Hematopoietic multipotent progenitor cell treated with erythropoietin and hydrocortisone succinate and interleukin-3 and kit ligand, for 6 days (in vitro differentiated cells): Measurements from ENCODE around the gene KIF16B.

Experiments
- DNase-seq: peaks from one replicate; pipeline ENCODE4 v3.0.0-alpha.2; 2015

Gene KIF16B

DNA sequence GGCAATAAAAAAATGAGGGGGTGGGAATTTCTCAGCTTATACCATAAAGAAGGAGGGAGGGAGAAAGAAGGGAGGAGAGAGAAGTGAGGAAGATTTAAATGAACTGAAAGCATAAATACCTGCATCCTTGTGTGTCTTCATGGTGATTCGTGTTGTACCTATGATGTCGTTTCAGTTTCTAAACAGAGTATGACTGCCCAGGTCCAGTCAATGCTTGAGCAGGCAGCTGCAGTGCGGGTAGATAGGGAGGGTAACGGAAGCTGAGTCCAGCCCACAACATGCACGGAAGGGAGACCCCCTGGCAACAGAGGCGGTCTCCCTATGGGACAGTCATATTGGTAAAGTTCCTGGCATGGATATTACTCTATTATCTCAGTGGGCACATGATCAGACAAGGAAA, 184.5 kb downstream of the KIF16B start:
- DNase-seq = no peak

DNA sequence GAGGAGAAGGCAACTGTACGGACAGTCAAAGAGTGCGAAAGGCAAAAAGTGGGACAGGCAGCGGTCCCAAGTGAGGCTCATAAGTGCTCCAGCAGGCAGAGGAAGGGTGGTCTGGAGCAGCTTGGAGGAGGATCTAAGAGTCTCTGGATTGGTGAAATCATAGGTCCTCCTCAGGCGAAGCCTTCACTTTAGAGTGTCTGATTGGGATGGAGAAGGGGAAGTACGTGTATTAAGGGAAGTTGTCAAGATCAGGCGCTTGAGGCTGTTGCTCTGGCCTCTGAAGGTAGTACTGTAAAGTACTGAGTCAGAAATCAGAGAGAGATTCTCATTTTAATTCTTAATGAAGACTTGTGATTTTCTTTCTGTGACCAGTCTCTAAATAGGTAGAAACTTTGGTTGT, 185.6 kb downstream of the KIF16B start:
- DNase-seq = peak; percentile 14

DNA sequence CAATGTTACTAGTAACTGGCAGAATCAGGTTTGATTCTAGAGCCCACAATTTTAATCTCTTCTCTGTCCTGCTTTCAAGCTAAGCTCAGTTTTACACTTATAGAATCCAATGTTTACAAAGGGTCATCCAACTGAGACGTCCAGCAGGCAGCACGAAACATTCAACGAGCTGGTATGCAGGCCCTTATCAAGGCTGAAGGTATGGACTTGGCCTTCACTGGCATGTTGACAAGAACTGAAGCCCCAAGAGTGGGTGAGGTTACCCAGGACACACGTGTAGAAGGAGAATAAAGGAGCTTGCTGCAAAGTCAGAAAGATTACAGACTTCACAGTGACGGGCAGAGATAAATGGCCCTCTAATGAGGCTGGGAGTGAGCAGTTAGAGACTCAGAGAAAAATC, 187.4 kb downstream of the KIF16B start:
- no peak for DNase-seq

DNA sequence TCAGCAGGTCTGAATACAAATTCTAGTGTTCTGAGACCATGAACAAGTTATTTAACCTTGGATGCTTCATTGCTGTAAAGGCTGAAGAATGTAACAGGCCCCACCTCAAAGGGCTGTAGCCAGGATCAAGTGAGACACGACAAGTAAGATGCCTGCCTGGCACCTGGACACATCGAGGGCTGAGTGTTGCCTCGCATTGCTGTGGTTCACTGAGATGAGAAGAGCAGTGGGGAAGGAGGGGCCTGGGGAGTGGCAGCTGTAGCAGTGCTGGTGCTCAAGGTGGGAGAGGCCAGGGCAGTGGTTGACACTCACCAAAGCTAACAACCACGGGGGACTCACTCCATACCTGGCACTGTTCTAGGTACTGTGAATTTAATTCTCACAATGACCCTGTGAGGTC, 187.8 kb downstream of the KIF16B start:
- DNase-seq = no peak

DNA sequence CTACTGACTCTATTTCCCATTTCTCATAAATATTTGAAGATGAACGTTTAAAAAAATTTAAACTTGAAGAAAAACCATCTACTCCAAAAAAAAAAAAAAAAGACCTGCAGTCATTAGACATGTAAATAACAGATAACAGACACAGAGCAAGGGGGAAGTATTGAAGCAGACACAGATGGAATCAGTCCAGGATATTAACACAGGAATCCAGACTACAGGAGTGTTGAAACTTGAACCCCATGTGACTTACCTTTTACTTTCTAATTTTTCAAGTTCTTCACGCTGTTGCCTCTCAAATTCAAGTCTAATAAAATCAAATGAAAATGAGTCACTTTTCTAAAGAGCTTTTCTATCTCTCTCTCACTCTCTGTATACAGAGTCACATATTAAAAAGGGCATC, 191.8 kb downstream of the KIF16B start:
- no peak for DNase-seq

DNA sequence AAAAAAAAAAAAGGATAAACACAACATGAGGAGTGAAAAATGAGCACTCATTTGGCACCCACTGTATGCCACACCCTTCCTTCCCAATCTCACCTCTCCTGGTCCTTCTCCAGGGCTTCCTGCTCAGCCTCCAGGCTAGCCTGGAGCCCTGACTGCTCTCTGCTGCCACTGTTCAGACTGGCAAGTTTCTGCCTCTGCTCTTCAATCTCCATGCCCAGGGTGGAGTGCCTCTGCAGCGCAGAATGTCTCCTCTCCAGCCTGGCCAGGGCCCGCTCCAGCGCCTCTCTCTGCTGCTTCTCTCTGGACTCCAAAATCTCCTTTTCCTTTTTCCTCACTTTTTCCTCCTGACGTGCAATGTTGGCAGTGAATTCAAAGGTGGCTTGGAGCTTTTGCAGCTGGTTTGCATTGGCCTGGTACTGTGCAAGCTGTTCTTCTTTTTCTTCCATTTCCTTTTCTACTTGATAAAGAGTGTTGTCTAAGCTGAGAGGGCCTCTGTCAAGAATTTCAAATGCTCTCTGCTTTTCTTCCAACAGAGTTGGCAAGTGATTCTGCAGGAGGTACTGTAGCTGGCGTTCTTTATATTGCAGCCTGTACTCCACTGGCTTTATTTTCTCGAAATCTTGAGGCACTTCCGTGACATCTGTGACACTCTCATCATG, 194.4 kb downstream of the KIF16B start:
- no peak for DNase-seq

DNA sequence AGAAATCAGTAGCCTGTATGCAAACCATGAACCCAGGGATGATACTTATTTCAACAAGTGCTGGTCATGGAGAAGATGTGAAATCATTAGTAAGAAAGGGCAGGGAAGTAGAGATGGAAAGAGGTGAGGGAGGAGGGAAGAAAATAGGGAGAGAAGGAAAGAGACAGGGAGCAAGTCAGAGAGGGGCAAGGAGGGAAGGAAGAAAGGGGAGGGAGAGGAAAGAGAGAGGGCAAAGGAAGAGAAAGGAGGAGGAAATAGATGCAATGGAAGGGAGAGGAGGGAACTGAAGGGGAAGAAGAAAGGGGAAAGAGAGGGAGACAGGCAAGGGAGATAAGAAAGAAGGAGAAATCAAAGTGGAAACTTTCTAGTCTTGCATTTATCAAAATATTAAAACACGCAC, 195.1 kb downstream of the KIF16B start:
- DNase-seq = no peak

DNA sequence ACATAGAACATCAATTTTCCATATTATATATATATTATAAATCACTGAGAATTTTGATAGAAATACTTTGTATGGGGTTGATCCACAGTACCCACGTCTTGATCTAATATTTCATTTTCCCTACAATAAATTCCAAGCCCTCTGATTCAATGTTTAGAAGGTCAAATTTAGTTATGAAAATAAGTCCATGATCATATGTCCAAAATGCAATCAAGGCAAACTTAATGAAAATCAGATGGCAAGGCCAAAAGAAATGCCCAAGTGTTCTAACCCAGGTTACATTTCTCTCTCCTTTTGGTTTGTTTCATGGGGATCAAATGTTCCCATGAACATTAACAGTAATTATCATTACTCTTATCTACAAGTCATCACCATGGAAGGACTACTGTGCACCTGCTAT, 203.8 kb downstream of the KIF16B start:
- no peak for DNase-seq

DNA sequence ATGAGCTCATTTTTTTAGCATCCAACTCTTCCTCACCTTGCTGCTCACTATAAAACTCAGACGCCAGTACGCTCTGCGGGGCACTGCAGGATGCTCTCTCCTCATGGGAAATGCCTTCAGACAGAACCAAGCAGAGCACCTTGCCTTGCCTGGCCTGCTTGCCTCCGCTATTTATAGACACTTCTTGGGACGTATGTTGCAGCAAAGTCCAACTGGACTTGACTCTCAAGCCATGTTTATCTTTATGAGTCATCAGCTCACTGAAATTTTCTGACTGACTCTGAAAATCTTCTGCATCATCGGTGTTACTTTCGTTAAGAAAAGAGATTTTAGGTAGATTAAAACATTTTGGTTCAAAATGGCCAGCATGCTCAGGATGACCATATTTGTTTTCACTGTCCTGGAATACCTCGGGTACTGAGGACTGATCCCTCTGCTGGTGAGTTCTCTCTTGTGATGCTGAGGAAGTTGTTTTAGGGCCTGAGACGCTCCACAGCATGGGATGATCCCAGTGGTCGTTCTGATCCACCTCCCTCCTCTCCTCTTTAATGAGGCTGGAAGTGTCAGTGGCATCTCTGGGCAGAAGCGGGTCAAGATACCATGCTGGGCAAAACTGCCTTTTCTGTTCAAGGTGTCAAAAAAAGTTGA, 204.5 kb downstream of the KIF16B start:
- no peak for DNase-seq

DNA sequence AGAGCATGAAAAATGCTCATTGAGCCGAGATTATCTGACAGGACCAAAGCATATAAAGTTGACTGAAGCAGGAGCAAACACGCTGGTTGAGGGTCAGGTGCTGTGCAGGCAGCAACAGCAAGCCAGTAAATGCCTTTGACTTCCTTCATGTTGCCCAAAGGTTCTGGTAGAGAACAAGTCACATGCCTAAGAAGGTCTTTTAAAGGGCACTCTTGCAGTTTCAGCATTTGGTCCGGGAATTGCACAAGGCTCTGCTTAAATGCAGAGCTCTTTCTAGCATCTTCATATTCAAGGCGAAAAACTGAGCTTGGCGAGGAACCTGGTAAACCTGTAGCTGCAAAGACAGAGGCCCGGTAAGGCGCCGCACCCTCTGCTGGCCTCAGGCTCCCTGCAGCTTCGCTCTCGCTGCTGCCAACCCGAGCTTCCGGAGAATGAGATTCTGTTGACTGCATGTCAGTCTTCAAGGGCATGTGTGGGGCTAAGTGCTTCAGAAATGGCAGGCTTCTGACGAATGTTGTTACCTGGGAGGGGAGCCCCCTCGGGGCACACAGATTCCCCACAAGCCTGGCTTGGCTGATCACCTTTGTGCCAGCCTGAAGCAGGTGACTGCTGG, 205.2 kb downstream of the KIF16B start:
- no peak for DNase-seq

DNA sequence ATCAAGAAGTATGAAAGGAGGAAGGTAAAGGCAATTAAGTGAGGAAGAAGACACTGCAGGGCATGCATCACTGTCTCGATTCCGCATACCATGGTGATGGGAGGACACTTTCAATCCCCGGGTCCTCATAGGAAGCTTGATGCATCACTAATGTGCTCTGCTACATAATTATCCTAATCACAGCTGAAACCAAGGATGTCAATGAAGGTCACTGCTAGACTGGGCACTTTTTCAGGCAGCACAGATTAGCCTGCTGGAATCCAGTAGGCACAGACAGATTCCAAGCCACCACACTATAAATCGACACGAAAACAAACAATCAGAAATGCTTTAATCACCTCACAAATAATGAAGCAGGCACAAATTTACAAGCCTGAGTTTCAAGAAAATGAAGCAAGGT, 206.7 kb downstream of the KIF16B start:
- DNase-seq = no peak

DNA sequence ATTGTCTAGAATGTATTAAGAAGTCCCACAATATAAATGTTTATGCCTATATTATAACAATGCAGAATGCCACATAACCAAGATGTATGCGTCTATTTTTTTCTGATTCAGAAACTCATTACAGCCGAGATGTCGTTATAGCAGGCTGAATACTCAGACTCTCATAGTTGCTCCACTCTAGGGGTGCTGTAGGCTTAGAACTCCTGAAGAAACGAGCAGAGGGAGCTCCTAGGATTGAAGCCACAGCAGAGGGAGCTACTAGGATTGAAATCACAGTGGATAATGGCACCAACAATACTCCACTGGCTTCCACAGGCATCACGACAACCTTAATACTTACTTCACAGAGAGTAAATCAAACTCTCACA, 208.9 kb downstream of the KIF16B start:
- no peak for DNase-seq

DNA sequence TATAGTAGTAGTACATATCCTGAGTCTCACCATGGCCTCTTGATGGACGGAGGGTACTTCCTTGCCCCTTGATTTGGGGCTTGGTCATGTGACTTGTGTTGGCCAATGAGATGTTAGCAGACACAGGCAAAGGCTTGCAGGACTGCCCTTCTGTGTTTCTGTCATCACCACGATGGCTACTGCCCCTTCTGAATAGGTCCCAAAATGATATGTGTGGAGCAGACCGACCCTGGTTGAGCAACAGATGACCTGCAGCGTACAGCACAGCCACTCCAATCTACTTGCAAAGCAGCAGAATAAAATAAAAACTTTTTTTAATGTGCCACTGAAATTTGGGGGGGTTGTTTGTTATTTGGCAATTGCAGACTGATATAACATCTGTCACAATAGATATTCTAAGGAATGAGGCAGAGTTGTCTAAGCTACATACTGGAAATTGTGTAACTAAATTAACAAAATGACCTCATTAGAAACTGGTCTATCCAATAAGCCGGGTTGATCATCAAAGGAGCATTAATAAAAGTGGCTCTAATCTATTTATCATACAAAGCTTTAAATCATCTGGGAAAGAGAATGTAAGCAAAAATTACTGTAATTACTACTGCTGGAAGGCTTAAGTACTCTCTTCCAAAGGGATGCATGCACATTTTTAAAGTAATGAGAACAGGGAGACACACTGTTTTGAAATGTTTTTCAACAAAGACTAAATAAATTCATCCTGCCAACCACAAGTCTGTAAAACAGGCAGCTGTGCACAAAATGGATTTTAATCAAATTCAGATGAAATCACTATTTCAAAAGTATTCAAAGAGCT, 209.5 kb downstream of the KIF16B start:
- DNase-seq = no peak

DNA sequence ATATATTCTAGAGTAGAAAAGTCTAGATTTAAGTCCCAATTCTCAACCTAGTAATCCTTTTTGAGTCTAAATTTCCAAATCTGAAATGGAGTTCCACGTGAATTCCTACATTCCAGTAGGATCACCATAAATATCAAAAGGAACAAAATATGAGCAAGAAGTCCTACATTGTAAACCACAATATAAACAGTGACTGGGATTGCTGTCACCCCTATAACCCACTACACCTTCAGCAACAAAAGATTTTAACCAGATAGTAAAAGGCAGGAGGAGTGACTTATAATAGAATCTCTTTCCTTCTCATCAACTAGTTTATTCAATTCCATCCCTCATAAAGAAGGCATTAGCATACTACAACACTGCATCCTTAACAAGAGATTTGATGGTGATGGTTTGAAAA, 210.6 kb downstream of the KIF16B start:
- no peak for DNase-seq

DNA sequence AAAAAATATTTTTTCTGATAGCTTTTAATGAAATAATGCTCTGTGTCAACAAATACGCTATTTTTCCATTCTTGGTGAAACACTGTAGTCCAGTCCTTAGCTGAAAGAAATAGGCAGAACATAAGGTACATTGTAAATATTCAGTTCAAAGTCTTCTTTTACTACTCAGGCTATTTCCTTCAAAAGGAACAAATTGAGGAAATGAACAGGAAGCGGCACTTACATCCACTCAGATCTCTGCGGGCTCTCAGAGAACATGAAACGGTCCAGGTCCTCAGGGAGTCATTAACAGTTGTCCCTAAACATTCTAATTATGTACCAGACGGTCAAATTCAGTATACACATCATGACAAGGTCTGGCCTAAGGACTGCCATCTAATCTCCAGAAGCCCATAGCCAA, 212.6 kb downstream of the KIF16B start:
- no peak for DNase-seq

DNA sequence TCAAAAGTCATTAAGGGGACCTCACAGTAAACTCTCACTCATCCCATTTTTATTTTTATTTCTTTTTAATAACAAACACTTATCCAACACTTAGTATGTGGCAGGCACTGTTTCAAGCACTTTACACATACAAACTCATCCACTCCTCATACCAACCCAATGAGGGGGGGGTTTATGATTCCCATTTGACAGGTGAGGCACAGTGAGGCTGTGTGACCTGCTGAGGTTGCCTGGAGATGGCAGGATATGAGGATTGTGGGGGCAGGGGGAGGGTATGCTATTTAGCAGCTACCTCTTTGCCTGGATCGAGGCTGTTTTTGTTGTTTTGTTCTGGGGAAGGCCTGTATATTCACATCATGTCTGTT, 219.8 kb downstream of the KIF16B start:
- no peak for DNase-seq

DNA sequence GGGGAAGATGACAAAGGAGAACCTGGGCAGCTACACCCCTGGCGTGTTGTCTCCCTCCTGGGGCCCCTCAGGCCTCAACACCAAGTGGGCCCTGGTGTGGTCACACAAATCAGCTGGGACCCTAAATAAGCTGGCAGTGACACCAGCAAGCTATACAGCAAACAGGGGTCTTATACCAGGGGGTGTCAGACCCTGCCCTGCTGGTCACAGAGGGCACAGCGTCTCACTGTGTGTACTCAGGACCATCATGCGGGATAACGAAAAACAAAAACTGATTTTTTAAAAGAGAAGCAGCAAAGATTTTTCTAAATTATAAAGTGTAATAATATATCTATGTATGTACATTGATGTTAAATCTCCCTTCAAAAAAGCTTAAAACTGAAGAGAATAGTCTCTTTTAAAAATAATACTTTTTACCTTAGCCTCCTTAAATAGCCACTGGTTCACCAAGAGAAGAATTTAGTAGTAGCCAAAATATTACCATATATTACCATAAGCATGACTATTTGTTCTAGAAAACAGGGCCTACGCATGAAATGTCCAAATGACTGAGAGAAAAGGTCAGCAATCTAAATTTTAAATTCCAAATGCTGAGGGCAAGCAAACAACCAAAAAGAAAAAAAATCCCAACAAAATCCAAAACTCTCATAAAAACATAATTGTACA, 220.4 kb downstream of the KIF16B start:
- no peak for DNase-seq

DNA sequence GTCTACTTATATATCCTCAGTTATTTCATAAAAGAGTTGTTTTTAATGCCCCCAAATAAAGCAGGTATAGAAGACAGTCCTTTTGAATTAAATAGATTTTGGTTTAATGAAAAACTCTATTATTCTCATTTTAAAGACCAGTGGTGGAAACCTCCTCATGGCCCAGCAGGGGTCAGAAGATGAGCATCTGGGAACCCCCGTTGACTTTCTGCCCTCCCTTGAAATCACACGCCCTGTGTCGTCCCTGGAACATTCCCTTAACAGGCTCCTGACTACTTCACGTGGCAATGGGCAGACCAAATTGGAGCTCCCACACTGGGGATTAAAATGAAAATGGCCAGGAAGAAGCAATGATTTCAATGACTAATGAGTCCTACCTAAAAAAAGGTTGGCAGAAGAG, 220.9 kb downstream of the KIF16B start:
- DNase-seq = no peak

DNA sequence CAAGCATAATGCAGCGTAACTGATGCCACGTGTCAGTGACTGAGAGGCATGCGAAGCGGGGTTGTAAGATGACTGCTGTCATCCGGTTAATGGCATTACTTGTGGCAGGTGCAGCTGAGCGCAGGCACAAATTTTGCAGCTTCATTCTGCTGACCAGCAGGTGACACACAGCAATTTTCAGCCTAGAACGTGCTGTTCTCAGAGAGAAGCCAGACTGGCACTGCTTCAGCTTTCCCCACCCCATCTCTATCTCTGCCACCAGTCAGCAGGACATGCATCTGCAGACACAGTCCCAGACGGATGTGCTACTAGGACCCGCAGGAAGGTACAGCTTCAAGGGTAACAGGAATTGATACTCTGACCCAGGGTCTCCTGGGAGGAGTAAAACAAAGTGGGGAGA, 221.8 kb downstream of the KIF16B start:
- no peak for DNase-seq

DNA sequence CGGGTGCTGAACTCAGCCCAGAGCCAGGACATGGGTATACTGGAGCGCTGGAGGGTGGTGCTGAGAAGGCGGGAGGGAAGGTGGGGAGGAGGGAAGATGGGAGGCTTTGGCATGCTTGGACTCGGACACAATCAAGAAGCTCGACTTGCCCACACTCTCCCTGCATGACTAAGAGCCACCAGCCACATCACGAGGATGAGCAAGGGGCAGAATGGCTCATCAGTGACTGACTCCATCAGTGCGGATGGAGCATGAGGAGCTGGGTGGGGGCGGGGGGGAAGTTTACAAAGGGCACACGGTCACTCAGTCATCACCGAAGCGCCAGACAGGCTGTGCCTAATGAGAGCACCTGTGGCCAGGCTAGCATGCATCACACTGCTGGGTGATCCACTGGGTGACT, 222.8 kb downstream of the KIF16B start:
- no peak for DNase-seq

DNA sequence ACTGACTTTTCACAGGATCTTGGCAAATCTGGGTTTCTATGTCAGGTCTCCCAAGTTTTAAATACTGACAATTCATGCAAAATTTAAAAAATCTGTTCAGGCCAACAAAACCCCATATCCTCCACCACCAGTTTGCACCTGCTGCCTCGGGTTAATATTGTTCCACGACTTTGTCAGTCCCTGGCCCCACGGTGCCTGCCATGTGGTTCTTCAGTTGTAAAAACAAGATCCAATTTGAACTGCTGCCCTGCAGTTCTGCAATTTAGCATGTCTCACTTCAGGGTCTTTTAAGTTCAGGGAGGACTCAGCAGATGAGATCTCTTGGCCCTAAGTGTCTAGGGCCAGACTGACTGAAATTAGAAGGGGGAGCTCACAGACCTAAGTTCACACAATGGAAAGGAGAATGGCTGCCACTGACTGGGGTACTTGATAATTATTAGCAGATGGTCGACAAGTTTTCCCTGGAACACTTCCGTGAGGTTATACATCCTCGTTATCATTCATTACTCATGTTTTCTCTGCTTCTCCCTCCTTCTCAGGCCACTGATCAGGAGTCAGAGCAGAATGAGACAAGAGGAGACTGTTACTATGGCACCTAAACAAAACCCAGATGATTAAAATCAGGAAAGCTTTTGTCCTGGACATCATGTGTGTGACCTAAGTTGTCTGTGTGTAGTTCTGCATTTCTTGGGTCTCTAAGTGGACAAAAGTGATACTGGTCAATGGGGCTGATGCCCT, 223.6 kb downstream of the KIF16B start:
- no peak for DNase-seq

DNA sequence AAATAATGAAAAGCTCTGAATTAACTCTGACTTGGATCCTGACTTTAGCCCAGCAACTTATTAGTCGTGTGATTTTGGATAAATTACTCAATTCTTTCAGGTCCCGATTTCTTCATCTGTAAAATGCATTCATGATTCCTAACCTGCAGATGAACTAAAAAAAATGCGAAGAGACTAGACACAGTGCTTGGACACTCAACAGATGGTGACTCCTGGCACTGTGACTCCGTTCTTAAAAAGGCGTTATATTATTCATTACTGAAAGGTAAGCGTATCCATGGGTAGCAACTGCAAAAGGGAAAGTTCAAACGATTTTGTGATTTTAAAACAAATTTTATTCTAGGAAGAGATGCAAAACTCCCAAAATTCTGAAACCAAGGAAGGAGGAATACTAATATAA, 226.3 kb downstream of the KIF16B start:
- DNase-seq = no peak

DNA sequence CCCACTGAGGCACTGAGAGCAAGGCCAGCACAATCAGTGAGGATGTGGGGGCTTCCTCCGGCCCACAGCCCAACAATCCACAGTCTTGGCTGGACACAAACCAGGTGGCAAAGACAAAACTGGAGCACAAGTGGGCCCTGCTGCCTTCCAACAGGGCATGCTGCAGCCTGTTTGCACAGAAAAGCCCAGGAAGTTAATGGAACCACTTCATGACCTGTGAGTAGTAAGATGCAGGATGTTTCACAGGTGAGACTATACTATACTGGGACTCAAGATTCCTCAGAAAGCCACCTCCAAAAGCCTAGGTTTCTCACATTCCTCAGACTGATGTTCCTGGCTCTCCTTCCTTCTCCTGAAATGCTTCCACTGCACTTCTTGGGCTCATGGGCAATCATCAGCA, 235.5 kb downstream of the KIF16B start:
- DNase-seq = no peak
